Stimulated activated CD4-positive, alpha-beta T cell treated with anti-CD3 and anti-CD28 coated beads, Interleukin-15, amount 100 ng/mL, for 48 hours (primary cell): ENCODE data around the gene KCNIP3.
"Not testable (repeated sequence)": the region's sequence is repeated elsewhere in the genome, so short reads cannot be mapped to it uniquely, and the experiment has no call there.

ENCODE experiments used
- DNase-seq, 2 donors: peaks; one replicate each; pipeline ENCODE4 v3.0.0-alpha.2; 2020; ENCODE audit warnings: low read depth in 2 of 2

Gene KCNIP3

DNA sequence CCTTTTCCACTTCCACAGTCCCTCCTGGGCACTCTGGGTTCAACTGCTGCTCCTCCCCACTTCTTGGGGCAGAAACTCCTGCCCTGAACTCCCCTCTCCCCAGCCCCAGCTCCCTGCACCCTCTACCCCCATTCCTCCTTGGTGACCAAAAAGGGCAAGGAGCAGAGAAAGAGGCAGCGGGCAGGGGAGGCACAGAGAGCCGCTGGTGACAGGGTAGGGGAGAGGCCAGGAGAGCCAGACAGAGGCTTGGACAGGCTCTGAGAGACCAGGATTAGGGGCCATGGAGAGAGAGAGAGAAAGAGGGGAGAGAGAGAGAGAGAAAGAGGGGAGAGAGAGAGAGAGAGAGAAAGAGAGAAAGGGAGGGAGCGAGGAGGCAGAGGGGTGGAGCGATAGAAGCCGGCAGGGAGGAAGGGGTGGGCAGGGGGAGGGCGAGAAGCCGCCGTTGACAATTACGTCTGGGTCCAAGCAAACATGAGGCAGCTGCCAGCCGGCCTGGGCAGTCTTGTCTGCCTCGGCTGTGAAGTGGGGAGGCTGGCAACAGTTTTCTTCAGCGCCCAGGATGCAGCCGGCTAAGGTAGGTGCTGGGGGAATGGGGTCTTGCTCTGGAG is at the start of gene KCNIP3:
Gene KCNIP3, plus strand, starts transcription at position 468 of the 608 bp plus-strand sequence. Its CDS starts 92 bp downstream, at position 560.
- DNase-seq: no peak

DNA sequence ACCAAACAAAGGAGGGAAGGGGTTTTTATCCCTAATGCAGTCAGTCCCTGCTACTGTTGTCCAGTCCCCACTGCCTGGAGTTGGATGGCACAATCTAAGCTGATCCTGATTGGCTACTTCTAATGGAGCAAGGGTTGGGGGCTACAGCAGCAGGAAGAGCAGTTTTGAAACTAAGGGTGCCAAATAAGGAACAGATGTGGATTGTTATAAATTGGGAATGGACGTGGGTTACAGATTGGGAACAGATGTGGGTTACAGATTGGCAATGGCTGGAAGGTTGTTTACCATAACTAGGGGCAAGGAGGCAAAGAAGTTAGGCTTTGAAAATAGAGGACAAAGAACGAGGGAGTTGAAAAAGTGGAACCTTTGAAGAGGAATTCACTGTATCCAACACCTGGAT is 38.9 kb upstream of the KCNIP3 start:
- no peak for DNase-seq

DNA sequence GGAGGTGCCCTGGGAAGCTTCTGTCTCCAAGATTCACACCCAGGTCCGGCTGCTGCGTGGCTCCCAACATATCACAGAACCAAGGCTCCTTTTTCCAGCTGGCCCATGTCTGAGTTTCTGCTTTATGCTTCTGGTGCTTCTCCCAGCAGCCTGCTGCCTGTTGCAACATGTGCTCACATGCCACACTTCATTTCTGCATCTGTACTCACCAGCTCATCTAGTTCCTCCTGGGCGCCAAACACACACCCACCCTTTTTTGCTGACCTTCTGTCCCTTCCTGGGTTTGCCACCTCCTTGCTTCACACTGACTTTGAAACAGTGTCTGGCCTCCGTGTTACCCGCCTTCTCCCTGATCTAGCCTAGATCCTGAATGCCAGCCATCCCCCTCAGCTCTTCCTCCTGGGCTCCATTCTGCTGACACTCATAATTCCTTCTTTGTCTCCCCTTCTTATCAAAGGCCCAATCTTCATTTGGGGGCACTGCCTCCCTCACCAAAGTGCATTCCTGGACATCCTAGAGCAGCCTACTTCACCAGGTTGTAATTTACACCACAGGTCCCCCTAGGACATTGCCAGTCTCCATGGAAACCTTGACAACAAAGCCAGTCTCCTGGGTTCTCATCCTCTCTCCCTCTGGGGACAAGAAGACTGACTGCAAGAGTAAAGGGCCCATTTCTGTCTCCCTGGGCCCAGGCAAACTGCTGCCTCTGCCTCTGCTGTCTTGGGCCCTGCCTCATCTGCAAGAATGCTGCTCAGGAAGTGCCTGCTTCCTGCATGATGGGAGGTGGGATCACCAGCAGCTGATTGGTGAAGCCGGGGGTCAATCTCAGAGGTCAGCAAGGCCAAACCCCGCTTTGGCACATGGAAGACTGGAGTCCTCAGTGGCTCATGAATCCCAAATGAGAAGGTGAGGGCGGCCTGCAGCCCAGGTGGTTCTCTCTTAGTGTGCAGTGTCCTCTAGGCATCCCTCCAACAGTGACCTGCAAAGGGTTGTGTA is 36.8 kb upstream of the KCNIP3 start:
- DNase-seq: no peak

DNA sequence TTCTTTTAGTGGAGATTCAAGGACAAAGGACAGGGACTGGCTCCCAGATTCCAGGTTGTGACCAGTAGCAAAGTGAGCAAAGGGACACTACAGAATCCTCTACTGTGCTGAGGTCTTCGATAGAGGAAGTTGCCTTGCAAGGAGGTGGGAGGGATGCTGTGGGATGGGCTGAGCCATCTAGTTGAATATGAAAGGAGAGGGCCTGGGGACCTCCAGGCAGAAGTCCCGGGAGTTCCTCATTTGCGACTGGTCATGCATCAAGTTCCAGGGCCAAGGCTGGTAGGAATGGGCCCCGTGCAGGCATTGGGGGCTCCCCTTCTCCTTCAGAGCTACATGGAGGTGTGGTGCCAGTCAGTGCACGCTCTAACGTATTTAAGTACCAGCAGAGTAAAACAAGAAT is 35.5 kb upstream of the KCNIP3 start:
- DNase-seq: no peak

DNA sequence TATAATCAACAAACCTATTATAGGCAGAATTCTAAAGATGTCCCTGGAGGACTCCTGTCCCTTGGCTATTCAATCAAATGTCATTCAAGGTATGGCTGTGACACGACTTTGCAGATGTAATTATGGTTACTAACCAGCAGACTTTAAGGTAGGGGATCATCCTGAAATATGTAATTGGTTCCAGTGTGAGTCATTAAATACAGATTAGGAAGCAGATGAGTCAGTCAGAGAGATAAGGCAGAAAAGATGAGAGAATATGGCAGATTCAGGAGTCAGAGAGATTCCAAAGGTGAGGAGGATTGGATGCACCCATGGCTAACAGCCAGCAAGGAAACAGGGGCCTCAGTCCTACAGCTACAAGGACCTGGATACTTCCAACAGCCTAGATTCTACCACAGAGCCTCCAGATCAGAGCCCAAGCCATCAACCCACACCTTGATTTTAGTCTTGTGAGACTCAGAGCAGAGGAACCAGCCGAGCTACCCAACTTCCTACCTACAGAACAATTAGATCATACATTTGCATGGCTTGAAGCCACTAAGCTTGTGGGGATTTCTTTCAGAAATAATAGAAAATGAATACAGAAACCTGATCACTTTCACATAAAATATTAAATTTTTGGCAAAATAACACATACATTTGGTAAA is 34.1 kb upstream of the KCNIP3 start:
- no peak for DNase-seq

DNA sequence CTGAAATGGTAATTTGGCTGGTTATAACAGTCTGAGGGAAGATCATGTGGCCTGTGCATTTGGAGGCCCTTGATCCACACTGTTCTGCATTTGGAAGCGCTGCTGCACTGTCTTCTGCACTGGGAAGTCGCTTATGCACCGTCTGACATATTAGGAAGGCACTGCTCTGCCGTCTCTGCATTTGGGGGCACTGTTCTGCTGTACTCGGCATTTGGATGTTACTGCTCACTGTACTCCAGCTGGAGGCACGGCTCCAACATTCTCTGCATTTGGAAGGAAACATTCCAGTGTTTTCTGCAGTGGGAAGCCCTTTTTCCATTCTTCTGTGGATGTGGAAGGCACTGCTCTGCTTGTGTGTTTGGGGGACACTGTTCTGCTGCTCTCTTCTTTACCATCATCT is 32.5 kb upstream of the KCNIP3 start:
- DNase-seq: no peak

DNA sequence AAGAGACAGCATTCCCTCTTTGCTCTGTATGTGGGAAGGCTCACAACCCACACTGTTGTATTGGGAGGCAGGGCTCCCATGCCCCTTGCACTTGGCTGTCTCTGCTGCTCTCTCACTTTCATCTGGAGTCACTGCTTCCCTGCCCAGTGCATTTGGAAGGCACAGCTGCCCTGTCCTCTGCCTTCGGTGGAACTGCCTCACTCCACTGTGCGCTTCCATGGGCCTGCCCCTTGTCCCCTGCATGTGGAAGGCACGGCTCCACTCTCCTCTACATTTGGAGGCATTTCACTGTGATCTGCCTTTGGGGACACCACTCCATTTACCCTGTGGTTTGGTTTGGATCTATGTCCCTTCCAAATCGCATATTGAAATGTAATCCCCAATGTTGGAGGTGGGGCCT is 32.0 kb upstream of the KCNIP3 start:
- DNase-seq: no peak

DNA sequence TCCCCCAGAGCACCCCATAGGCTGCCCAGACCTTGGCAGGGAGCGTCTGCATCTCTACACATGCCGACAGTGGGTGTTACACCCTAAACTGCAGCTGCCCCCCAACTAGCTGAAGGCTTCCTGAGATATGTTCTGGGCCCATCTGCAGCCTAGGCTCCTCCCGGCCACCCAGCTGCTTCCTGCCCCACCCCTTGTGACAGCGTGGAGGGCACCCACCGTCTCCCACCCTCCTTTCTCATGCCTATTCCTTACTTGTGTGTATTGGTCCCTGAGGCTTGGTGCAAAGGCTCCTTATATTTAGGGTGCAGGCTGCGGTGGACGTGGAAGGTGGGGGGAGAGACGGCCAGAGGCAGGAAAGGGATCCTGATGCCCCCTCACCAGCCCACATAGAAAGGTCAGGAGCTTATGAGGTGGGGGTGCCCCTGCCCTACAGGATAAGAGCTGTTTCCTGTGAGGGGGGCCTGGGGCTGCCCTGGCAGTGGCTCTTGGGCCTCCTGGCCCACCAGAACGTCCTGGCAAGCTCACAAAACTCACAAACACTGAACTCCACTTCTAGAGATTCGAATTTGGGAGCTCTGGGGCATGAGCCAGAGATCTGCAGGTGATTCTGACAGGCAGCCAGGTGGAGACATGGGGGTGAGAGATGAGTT is 30.2 kb upstream of the KCNIP3 start:
- no peak for DNase-seq

DNA sequence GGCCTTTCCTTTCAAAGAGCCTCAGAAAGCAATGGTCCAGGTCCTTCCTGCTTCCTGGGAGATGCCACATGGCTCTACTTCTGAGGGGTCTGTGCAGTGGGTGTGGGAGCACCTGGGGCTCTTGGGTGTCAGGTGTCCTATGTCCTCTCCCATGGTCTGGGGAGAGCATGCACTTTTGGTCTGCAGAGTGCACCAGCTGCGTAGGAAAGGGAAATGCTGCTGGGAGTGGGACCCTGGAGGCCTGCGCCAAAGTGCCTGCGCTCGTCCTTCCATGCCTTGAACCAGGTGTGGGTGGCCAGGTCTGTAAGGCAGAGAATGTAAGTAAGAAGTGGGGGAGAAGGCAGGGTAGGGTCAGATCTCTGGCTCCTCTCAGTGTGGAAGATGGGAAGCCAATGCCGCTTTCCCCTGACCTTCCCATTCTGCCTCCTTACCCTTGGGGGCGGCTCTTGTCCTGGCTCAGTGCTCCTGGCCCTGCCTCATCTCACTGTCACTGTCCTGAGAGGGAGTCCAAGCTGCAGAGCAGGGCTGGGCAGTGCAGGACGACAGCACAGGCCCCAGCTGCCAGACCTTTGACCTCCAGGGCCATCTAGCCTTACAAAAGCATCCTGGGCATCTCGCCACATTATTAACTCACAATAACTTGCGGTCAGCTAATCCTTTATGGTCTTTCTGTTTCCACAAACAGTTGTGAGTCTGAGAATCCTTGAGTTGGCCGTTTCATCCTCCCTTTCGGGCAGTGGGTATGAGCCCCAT is 29.5 kb upstream of the KCNIP3 start:
- DNase-seq: no peak

DNA sequence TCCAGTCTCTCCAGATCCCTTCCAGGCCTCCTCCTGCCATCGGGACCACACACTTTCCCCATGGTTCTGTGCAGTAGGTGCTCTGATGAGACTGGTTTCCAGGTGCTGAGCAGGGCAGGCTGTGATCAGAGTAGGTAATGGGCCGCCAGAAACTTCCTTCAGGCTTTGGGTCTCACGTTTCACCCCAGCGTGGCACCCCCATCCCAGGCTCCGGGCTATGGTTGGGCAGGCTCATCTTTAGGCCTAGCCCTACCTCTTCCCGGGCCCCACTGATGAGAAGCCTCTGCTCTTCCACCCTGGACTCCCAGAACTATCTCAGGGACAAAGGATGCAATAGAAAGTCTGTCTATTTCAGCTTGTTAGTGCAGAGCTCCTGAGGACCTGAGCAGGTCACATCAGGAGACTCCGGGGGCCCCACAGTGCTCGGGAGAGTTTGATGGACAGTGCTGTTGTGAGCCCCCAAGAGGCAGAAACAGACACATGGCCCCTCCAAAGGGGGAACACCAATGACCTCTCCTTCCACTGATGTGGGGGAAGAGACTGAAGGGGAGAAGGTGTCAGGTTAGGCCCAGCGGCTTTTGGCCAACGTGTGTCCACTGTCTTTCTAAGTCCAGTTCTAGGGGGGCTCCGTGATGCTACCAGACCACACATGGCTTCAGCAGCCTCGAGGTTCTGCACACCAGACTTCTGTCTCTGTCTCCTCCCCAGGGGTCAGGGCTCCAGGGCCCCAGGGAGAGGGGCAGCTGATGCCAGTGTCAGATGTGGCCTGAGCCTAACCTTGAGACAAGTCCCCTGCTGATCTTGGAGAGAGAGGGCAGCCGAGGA is 28.7 kb upstream of the KCNIP3 start:
- no peak for DNase-seq

DNA sequence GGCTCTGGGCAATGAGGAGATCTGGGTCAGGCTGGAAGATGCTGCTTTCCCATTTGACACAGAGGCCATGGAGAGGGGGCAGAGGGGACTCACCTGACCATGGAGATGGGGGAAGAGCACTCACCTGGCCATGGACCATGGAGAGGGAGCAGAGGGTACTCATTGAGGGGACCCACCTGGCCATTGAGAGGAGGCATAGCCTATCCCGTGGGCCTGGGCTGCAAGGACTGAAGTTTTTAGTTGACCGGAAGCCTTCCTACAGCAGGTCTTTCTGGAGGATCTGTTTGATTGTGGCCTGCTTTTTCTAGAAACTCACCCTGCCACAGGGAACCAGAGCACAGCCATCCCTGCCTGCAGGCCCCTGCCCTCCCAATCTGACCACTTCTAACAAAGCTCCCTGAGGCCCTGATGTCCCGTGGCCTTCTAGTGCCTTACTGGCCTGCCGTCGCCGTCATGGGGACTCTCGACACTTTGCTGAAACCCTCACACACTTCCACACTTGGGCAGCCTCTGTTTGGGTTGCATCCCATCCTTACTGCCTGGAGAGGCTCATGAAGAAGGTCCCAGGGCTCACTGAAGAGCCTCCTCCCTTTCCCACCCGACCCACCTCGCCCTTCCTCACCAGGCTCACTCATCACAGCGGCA is 28.0 kb upstream of the KCNIP3 start:
- DNase-seq: no peak

DNA sequence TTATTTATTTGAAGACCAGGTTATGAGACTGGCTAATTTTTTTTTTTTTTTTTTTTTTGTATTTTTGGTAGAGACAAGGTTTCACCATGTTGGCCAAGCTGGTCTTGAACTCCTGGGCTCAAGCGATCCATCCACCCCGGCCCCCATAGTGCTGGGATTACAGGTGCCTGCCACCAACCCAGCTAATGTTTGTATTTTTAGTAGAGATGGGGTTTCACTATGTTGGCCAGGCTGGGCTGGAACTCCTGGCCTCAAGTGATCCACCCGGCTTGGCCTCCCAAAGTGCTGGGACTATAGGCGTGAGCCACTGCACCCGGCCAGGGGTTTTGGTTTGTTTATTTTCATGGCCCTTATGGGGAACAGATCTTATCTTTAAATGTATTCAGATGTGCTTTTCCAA is 27.4 kb upstream of the KCNIP3 start:
- not testable (repeated sequence) for DNase-seq

DNA sequence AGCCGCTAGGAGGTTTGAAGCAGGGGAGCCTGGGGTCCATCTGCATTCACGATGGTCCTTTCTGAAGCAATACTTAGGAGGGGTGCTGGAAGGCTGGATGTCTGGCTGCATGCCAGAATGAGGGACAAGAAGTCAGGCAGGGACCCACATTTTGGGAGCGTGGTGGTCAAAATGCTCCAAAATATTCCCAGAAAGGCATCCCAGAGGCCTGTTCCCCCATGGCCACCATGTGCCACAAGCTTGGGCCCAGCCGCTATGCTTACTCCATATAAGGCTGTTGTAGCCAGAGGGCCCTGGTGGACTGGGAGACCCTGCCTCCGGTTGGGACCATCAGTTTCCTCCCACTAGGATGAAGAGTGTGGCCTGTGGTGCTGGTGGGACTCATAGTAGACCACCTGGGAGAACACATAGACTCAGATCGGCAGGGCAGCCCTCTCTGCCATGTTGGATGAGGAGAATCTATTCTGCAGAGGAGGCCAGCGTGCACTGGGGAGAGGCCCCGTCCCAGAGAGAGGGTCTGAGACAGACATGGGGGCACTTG is 26.5 kb upstream of the KCNIP3 start:
- DNase-seq: no peak

DNA sequence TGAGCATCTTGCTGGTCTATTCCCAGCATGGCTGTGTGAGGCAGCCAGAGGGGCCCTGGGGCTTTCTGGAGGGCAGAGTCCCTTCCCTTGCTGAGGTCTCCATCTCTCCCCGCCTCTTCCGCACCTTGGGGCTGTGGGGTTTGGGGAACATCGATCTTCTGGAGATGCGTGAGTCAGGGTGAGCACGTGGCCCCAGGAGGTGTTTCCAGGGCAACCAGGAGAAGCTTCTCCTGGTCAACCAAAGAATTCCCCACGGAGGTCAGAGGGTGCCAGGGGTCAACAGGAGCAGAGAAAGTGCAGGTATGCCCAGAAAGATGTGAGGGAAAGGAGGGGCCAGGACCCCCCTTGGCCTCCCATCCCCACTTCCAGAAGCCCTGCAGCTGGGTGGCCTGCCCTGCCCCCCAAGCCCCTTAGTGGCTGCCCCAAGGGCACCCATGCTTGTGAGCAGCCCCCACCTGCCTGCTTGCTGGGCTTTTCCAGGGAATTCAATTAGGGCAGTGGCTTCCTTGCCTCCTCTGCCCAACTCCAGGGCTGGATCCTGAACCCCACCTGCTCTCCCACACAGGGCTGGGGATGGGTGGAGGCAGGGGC is 25.7 kb upstream of the KCNIP3 start:
- no peak for DNase-seq

DNA sequence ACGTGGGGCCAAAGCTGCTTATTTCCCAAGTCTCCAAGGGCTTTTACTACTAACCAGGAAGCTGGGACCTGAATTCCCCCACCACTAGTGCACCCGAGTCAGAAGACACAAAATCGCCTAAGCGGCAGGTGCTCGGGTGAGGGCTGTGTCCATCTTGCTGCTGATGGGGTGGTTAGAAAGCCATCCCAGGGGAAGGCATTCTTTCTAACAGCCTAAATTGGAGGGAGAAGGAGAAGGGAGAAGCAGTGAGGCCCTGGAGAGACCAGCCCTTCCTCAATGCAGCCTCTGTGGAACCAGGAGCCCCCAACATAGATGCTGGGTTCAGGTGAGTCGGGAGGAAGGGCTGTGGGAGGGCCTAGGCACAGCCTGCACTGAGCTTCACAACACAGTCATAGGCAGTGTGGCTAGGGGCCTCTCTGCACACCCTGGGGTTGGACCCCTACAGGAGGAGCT is 24.8 kb upstream of the KCNIP3 start:
- no peak for DNase-seq

DNA sequence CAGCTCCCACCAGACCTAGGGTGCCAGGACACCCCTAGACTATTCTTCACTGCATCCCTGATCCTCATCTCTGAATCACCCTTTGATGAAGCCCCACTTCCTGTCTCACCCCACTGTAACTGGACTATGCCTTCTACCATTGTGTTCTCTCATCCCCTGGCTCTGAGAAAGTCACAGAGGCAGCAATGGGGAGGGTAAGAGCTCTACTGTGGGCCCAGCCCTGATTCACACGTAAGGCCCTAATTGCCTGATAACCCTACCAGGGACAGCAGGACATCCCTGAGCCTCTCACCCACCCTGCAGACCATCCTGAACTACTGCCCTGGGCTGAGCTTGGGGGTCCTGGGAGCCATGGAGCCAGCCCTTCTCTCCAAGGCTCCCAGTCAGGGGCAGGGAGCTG is 24.4 kb upstream of the KCNIP3 start:
- DNase-seq: no peak

DNA sequence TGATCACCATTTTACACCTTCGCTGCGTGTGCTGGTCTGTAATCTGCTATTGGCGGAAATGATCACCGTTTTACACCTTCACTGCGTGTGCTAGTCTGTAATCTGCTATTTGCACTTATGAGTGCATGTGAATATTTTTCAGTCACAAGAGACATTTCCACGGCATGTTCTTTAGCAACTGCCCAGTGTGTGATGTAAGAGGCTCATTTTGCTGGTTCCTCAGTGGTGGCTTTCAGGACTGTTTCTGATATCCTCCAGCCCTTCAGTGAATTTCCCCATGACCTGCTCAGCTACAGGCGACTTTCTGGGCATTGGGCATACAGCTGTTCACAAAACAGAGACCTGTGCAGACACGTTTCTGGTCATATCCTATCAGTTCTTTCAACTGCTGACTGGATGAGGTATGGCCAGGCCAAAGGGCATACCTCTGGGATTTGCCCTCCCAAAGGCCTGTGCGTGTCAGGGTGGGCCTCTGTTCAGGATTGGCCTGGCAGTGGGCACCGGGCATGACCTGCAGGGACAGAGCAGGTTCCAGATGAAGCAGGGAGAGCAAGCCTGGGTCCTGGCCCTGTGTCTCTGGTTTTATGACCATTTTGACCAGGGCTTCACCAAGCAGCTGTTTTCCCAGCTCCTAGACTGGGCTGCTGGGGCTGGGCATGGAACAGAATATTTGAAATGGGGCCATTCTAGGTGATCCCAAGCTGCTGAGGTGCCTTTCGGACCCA is 23.4 kb upstream of the KCNIP3 start:
- DNase-seq: no peak

DNA sequence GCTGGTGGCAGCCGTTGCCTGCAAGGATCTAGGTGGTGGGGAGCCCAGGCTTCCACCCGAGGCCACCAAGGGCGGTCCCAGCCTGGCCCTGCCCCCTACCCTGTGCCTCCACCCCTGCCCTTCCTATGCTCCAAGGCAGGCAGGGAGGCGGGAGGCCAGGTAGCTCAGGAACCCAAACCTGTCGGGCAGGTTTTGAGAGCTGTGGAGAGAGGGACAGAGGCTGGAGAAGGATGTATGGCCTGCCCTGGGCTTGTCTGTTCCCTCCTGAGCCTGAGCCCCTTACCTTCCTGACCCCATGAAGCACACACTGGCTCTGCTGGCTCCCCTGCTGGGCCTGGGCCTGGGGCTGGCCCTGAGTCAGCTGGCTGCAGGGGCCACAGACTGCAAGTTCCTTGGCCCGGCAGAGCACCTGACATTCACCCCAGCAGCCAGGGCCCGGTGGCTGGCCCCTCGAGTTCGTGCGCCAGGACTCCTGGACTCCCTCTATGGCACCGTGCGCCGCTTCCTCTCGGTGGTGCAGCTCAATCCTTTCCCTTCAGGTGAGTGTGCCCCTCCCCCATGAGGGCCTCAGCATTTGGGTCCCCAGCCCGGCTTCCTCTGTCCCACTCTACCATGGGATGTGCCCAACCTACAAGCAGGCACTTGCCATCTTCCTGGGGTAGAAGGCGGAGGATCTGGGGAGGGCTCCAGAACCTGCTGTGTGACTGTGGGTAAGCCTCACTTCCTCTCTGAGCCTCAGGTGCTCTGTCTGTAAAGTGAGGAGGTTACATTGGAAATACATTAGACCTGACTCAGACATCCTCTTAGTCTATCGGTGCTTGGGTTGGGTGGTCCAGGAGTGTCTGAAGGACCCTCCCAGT is 22.6 kb upstream of the KCNIP3 start, which contains the start of gene PROM2:
Gene PROM2, plus strand, starts transcription at position 159 of the 860 bp plus-strand sequence. Its CDS starts 137 bp downstream, at position 296.
- DNase-seq: no peak
